GM23338 (cell line): ENCODE data around the gene CACNA2D1. TPM values are rescaled to one million over a fixed set of nuclear protein-coding genes. Genes with fewer than 3 reads are reported as not detected.

Experiments used
- ATAC-seq: fragments of 200-7000 bp; cut with Tn5 transposase; 3 replicates; pipeline ENCODE4 v1.9.1; 2020
- DNase-seq: peaks from one replicate; pipeline ENCODE4 v3.0.0-alpha.2; 2015; ENCODE audit warnings: low spot score
- H2AFZ ChIP-seq: fragments of 200-600 bp; sonication (generic); 2 replicates; pipeline ENCODE4 v1.8.0; 2016; ENCODE audit warnings: antibody characterized with exemption, mild to moderate bottlenecking, moderate library complexity
- H3F3A ChIP-seq: fragments of 200-600 bp; sonication (generic); replicated peaks from 2 replicates; pipeline ENCODE4 v1.8.0; 2017; ENCODE audit warnings: antibody characterized with exemption, mixed run types, low read depth
- H3K27ac ChIP-seq: fragments of 200-600 bp; sonication (generic); 2 replicates; pipeline ENCODE4 v1.6.1; 2016; ENCODE audit warnings: low read depth
- H3K27me3 ChIP-seq: fragments of 200-600 bp; sonication (generic); 2 replicates; pipeline ENCODE4 v1.8.0; 2016; ENCODE audit warnings: mild to moderate bottlenecking, mixed run types, moderate library complexity; ENCODE audit not compliant: insufficient read depth
- H3K36me3 ChIP-seq: fragments of 200-600 bp; sonication (generic); 2 replicates; pipeline ENCODE4 v1.8.0; 2016; ENCODE audit warnings: mild to moderate bottlenecking; ENCODE audit not compliant: insufficient read depth
- H3K4me1 ChIP-seq: fragments of 200-600 bp; sonication (generic); 2 replicates; pipeline ENCODE4 v1.8.0; 2016; ENCODE audit warnings: mild to moderate bottlenecking, moderate library complexity; ENCODE audit not compliant: insufficient read depth
- H3K4me2 ChIP-seq: fragments of 200-600 bp; sonication (generic); 2 replicates; pipeline ENCODE4 v1.7.1; 2017; ENCODE audit warnings: mixed run types
- H3K4me3 ChIP-seq: fragments of 200-600 bp; sonication (generic); 2 replicates; pipeline ENCODE4 v1.6.1; 2016; ENCODE audit warnings: mixed run types
- H3K79me2 ChIP-seq: fragments of 200-600 bp; sonication (generic); replicated peaks from 2 replicates; pipeline ENCODE4 v1.8.0; 2017; ENCODE audit warnings: mild to moderate bottlenecking; ENCODE audit not compliant: insufficient read depth
- H3K9me2 ChIP-seq: fragments of 200-600 bp; sonication (generic); 2 replicates; pipeline ENCODE4 v1.8.0; 2017; ENCODE audit not compliant: insufficient read depth
- H4K20me1 ChIP-seq: fragments of 200-600 bp; sonication (generic); replicated peaks from 2 replicates; pipeline ENCODE4 v1.8.0; 2017; ENCODE audit warnings: mild to moderate bottlenecking; ENCODE audit not compliant: insufficient read depth
- H3K27ac Mint-ChIP-seq: 2 replicates; pipeline ENCODE4 v1.8.0; 2020; ENCODE audit warnings: inconsistent platforms, mild to moderate bottlenecking, moderate library complexity, mixed read lengths
- H3K27me3 Mint-ChIP-seq: 3 replicates; pipeline ENCODE4 v1.8.0; 2022; ENCODE audit warnings: low read depth, mild to moderate bottlenecking, moderate library complexity, mixed read lengths, inconsistent platforms; ENCODE audit not compliant: insufficient read depth, poor library complexity
- H3K36me3 Mint-ChIP-seq: 3 replicates; pipeline ENCODE4 v1.8.0; 2021; ENCODE audit warnings: low read depth, mild to moderate bottlenecking, inconsistent platforms, moderate library complexity, mixed read lengths
- H3K4me1 Mint-ChIP-seq: 3 replicates; pipeline ENCODE4 v1.8.0; 2020; ENCODE audit warnings: mild to moderate bottlenecking, inconsistent platforms, mixed read lengths
- H3K4me3 Mint-ChIP-seq: 3 replicates; pipeline ENCODE4 v1.8.0; 2021; ENCODE audit warnings: moderate library complexity, mild to moderate bottlenecking, inconsistent platforms, mixed read lengths
- H3K9me3 Mint-ChIP-seq: 3 replicates; pipeline ENCODE4 v1.8.0; 2020; ENCODE audit warnings: moderate library complexity, mild to moderate bottlenecking, inconsistent platforms, mixed read lengths
- CREB1 ChIP-seq: fragments of 250-450 bp; sonication (Bioruptor Pico); IDR thresholded peaks from 2 replicates; pipeline ENCODE4 v1.5.0; 2020; ENCODE audit warnings: low read depth, mild to moderate bottlenecking, moderate library complexity
- ETS1 ChIP-seq: IDR thresholded peaks from 2 replicates; pipeline ENCODE4 v1.6.1; 2016; ENCODE audit warnings: antibody characterized with exemption
- EZH2 ChIP-seq: fragments of 200-600 bp; sonication (generic); IDR thresholded peaks from one replicate; pipeline ENCODE4 v1.8.0; 2017; ENCODE audit warnings: antibody characterized with exemption, mild to moderate bottlenecking, low read depth; ENCODE audit not compliant: unreplicated experiment
- EZH2phosphoT487 ChIP-seq: fragments of 200-600 bp; sonication (generic); IDR thresholded peaks from one replicate; pipeline ENCODE4 v1.8.1; 2018; ENCODE audit warnings: antibody characterized with exemption; ENCODE audit not compliant: unreplicated experiment
- NANOG ChIP-seq: IDR thresholded peaks from 2 replicates; pipeline ENCODE4 v1.6.1; 2016; ENCODE audit warnings: antibody characterized with exemption, borderline replicate concordance
- POLR2AphosphoS5 ChIP-seq: IDR thresholded peaks from 2 replicates; pipeline ENCODE4 v1.6.1; 2016; ENCODE audit warnings: antibody characterized with exemption, low read depth
- REST ChIP-seq: IDR thresholded peaks from one replicate; pipeline ENCODE4 v1.6.1; 2018; ENCODE audit warnings: antibody characterized with exemption; ENCODE audit not compliant: unreplicated experiment
- ZNF114 ChIP-seq: fragments of 250-450 bp; sonication (Bioruptor Pico); IDR thresholded peaks from 2 replicates; pipeline ENCODE4 v1.5.0; 2020; ENCODE audit warnings: mild to moderate bottlenecking, moderate library complexity
- ZNF462 ChIP-seq: fragments of 250-450 bp; sonication (Bioruptor Pico); IDR thresholded peaks from 2 replicates; pipeline ENCODE4 v1.5.0; 2020; ENCODE audit warnings: mild to moderate bottlenecking, moderate library complexity
- polyA plus RNA-seq: library from polyadenylated mRNA; unstranded; fragments of >200 nt; fragmentation: Nextera tagmentation; extraction: Ambion mirVana; gene quantifications from 2 replicates; pipeline ENCODE4 v1.2.1, GENCODE V29; 2016
- total RNA-seq: library from RNA; depleted of rRNA; stranded (reverse); fragments of >200 nt; shearing (Covaris generic); gene quantifications from 2 replicates; pipeline ENCODE4 v1.2.3, GENCODE V29; 2014

The CACNA2D1 gene
- total and polyA plus RNA-seq, 2 experiments from 2014 or later = 7.0 to 20.4 TPM

GRCh38 chr7:82396343-82396742, 47.2 kb downstream of the CACNA2D1 start (continued):
- TF ChIP-seq ETS1 = no peak
- no peak for TF ChIP-seq CREB1

- Mint-ChIP-seq H3K4me1 (peaks cover 4% of the 10 kb centered on the region; the same call in 1 of the 3 replicates), H3K9me3 (peaks cover 11% of the 10 kb centered on the region), H3K4me3 (no peak overlapping the region), H3K27me3 (no peaks in the 10 kb centered on the region), H3K27ac (no peak overlapping the region), H3K36me3 (peaks cover 25% of the 10 kb centered on the region)
- DNase-seq (no peak), ATAC-seq (no peak)
- no peaks in the 10 kb centered on the region for H3K27me3 ChIP-seq
- H3K27ac ChIP-seq = no peak overlapping the region
- H3K4me2 ChIP-seq = no peak overlapping the region
- no peaks in the 10 kb centered on the region for H4K20me1 ChIP-seq
- H2AFZ ChIP-seq = no peak overlapping the region
- H3K36me3 ChIP-seq = no peaks in the 10 kb centered on the region
- H3K4me1 ChIP-seq = peaks cover 2% of the 10 kb centered on the region
- H3K79me2 ChIP-seq = peaks cover 12% of the 10 kb centered on the region; the same call in 1 of the 2 replicates
- H3K4me3 ChIP-seq = no peak overlapping the region
- no peaks in the 10 kb centered on the region for H3K9me2 ChIP-seq
- no peaks in the 10 kb centered on the region for H3F3A ChIP-seq
- TF ChIP-seq REST (no peak), ZNF114 (no peak), NANOG (no peak), CREB1 (no peak)
Observed at GRCh38 chr7:82395147-82395546, 48.4 kb downstream of the CACNA2D1 start.

GRCh38 chr7:82393840-82394220, 49.7 kb downstream of the CACNA2D1 start:
- H3K4me3 Mint-ChIP-seq = no peak overlapping the region
- DNase-seq (no peak), ATAC-seq (no peak)
- no peak overlapping the region for H3K4me2 ChIP-seq
- H3K4me3 ChIP-seq = no peak overlapping the region
- peaks cover 18% of the 10 kb centered on the region for H3K36me3 Mint-ChIP-seq
- no peaks in the 10 kb centered on the region for H3K27me3 ChIP-seq
- H3K27ac Mint-ChIP-seq = no peak overlapping the region
- H3K4me1 ChIP-seq = peaks cover 8% of the 10 kb centered on the region
- peaks cover 8% of the 10 kb centered on the region for H3K9me3 Mint-ChIP-seq
- H3F3A ChIP-seq = no peaks in the 10 kb centered on the region
- no peaks in the 10 kb centered on the region for H3K27me3 Mint-ChIP-seq
- no peaks in the 10 kb centered on the region for H4K20me1 ChIP-seq
- H3K27ac ChIP-seq = no peak overlapping the region
- H3K36me3 ChIP-seq = no peaks in the 10 kb centered on the region
- no peaks in the 10 kb centered on the region for H3K9me2 ChIP-seq
- H3K79me2 ChIP-seq = peaks cover 12% of the 10 kb centered on the region; the same call in 1 of the 2 replicates
- H2AFZ ChIP-seq = no peak overlapping the region
- H3K4me1 Mint-ChIP-seq = peaks cover 8% of the 10 kb centered on the region; the same call in 2 of the 3 replicates
- no peak for TF ChIP-seq EZH2
- TF ChIP-seq ZNF462 (CRISPR knock-in tag) = no peak
- TF ChIP-seq ZNF114 = no peak
- TF ChIP-seq POLR2AphosphoS5 = no peak
- no peak for TF ChIP-seq NANOG
- no peak for TF ChIP-seq EZH2phosphoT487
